GM12878 (cell line): ENCODE results near the gene GPSM3. TPM values are rescaled to one million over a fixed set of nuclear protein-coding genes. Genes with fewer than 3 reads are reported as not detected.

Experiments used
- ATAC-seq: fragments of 200-7000 bp; cut with Tn5 transposase; 3 replicates; pipeline ENCODE4 v1.9.1; 2020; ENCODE audit warnings: mild to moderate bottlenecking, moderate library complexity
- BruUV-seq: library from RNA; stranded (reverse); fragments of 400-500 nt; replicated peaks from 2 replicates; lab custom pipeline; 2021; lab: Mats Ljungman, UMichigan
- CTCF ChIA-PET: fragments of 300-600 bp; sonication (Branson Sonifier 250); formaldehyde crosslinking; extraction: SDS; loops from one replicate; lab custom pipeline; 2021; ENCODE audit warnings: inconsistent platforms; lab: Yijun Ruan, JAX
- POLR2A ChIA-PET: fragments of 350-600 bp; formaldehyde crosslinking; extraction: SDS; loops from one replicate; lab custom pipeline; 2021; ENCODE audit warnings: inconsistent platforms; lab: Charles Lee
- RAD21 ChIA-PET: fragments of 300-600 bp; sonication (Branson Sonifier 250); formaldehyde crosslinking; loops from one replicate; lab custom pipeline; 2023; ENCODE audit warnings: antibody characterized with exemption; ENCODE audit not compliant: unreplicated experiment; lab: Charles Lee
- SMC1A ChIA-PET: fragments of 300-600 bp; sonication (Branson Sonifier 250); formaldehyde crosslinking; loops from one replicate; lab custom pipeline; 2023; ENCODE audit not compliant: unreplicated experiment, uncharacterized antibody; lab: Charles Lee
- DNase-seq: peaks from one replicate; pipeline ENCODE4 v3.0.0-alpha.2; 2011; ENCODE audit warnings: low read depth, low spot score
- FAIRE-seq: peaks from 3 replicates; lab custom pipeline; 2011; peaks lifted over from hg19 to GRCh38; lab: Jason Lieb, UNC
- H2AFZ ChIP-seq: 2 replicates; pipeline ENCODE4 v1.6.0; 2011; ENCODE audit warnings: low read depth, low read length, control low read depth; ENCODE audit not compliant: control insufficient read depth
- H3K27ac ChIP-seq: 2 replicates; pipeline ENCODE4 v1.5.1; 2011; ENCODE audit warnings: control low read depth; ENCODE audit not compliant: control insufficient read depth, insufficient read depth
- H3K27me3 ChIP-seq, 2 experiments: replicated peaks in 1 of 2; 2 replicates each; pipeline versions ENCODE4 v1.6.0 to v1.6.1; 2011; ENCODE audit warnings: low read length in 1 of 2; ENCODE audit not compliant: control insufficient read depth in 2 of 2, insufficient read depth in 2 of 2
- H3K36me3 ChIP-seq, 2 experiments: 2 replicates each; pipeline ENCODE4 v1.5.1; 2011; ENCODE audit warnings: low read length in 1 of 2; ENCODE audit not compliant: control insufficient read depth in 2 of 2, insufficient read depth in 2 of 2
- H3K4me1 ChIP-seq: 2 replicates; pipeline ENCODE4 v1.6.1; 2011; ENCODE audit warnings: mild to moderate bottlenecking, low read length, moderate library complexity, mixed read lengths; ENCODE audit not compliant: control insufficient read depth, insufficient read depth
- H3K4me2 ChIP-seq: 2 replicates; pipeline ENCODE4 v1.6.0; 2011; ENCODE audit warnings: control low read depth; ENCODE audit not compliant: control insufficient read depth, insufficient read depth
- H3K4me3 ChIP-seq: fragments of 200-600 bp; sonication (generic); 2 replicates; pipeline ENCODE4 v1.5.1; 2016
- H3K79me2 ChIP-seq: 2 replicates; pipeline ENCODE4 v1.6.0; 2011; ENCODE audit warnings: low read length; ENCODE audit not compliant: control insufficient read depth, insufficient read depth
- H3K9ac ChIP-seq: 2 replicates; pipeline ENCODE4 v1.8.0; 2011; ENCODE audit warnings: low read length, control low read depth, mixed read lengths; ENCODE audit not compliant: control insufficient read depth, insufficient read depth
- H3K9me3 ChIP-seq: replicated peaks from 3 replicates; pipeline ENCODE4 v1.5.1; 2011; ENCODE audit warnings: mild to moderate bottlenecking, low read length; ENCODE audit not compliant: control insufficient read depth, insufficient read depth
- H4K20me1 ChIP-seq: 2 replicates; pipeline ENCODE4 v1.6.0; 2011; ENCODE audit not compliant: control insufficient read depth, insufficient read depth
- ATF2 ChIP-seq: IDR thresholded peaks from 2 replicates; pipeline ENCODE4 v1.6.1; 2012; ENCODE audit warnings: low read length, inconsistent platforms
- CBX5 ChIP-seq: sonication (generic); IDR thresholded peaks from 2 replicates; pipeline ENCODE4 v1.6.1; 2016; ENCODE audit warnings: low read depth, moderate library complexity, mild to moderate bottlenecking, inconsistent platforms
- CREB1 ChIP-seq: IDR thresholded peaks from 2 replicates; pipeline ENCODE4 v1.6.1; 2012; ENCODE audit warnings: low read depth, mild to moderate bottlenecking, inconsistent platforms
- EGR1 ChIP-seq, 2 experiments: IDR thresholded peaks; 1 replicate in 1 of 2; 2 replicates in 1 of 2; pipeline ENCODE4 v1.6.1; 2011 to 2012; ENCODE audit warnings: low read depth in 2 of 2, low read length in 2 of 2, borderline replicate concordance in 1 of 2, mild to moderate bottlenecking in 1 of 2, moderate library complexity in 1 of 2
- IRF4 ChIP-seq: IDR thresholded peaks from 2 replicates; pipeline ENCODE4 v1.6.1; 2011; ENCODE audit warnings: low read depth, low read length
- NR2F1 ChIP-seq: fragments of 450-650 bp; conservative IDR thresholded peaks from 2 replicates; pipeline ENCODE4 v1.6.1; 2017; ENCODE audit warnings: mild to moderate bottlenecking
- PBX3 ChIP-seq: IDR thresholded peaks from 2 replicates; pipeline ENCODE4 v1.6.1; 2011; ENCODE audit warnings: mild to moderate bottlenecking, low read depth, low read length, moderate library complexity; ENCODE audit not compliant: insufficient replicate concordance
- PML ChIP-seq: IDR thresholded peaks from 2 replicates; pipeline ENCODE4 v1.6.1; 2012; ENCODE audit warnings: low read length, inconsistent platforms
- POLR2A ChIP-seq: IDR thresholded peaks from 2 replicates; pipeline ENCODE4 v1.6.1; 2011; ENCODE audit warnings: low read depth, mild to moderate bottlenecking, low read length
- POLR2AphosphoS5 ChIP-seq: IDR thresholded peaks from 2 replicates; pipeline ENCODE4 v1.6.1; 2011; ENCODE audit warnings: mild to moderate bottlenecking, low read length, inconsistent platforms
- RUNX3 ChIP-seq: IDR thresholded peaks from 2 replicates; pipeline ENCODE4 v1.6.1; 2012; ENCODE audit warnings: low read length, inconsistent platforms
- SMAD1 ChIP-seq: fragments of 450-650 bp; IDR thresholded peaks from 2 replicates; pipeline ENCODE4 v1.6.1; 2018; ENCODE audit warnings: mild to moderate bottlenecking, low read depth; ENCODE audit not compliant: partially characterized antibody
- SMARCA5 ChIP-seq: fragments of 450-650 bp; IDR thresholded peaks from 2 replicates; pipeline ENCODE4 v1.6.1; 2017; ENCODE audit warnings: mild to moderate bottlenecking
- YBX1 ChIP-seq: fragments of 450-650 bp; IDR thresholded peaks from 2 replicates; pipeline ENCODE4 v1.6.1; 2016; ENCODE audit warnings: antibody characterized with exemption
- ZSCAN29 ChIP-seq: fragments of 450-650 bp; IDR thresholded peaks from 2 replicates; pipeline ENCODE4 v1.6.1; 2017; ENCODE audit warnings: mild to moderate bottlenecking, moderate library complexity
- WGBS: methylation state at CpG from one replicate; pipeline ENCODE4 v1.1.6; 2016; ENCODE audit warnings: low lambda C conversion rate; ENCODE audit not compliant: insufficient replicate concordance, insufficient coverage; ENCODE audit errors: missing lambda C conversion rate; 5-methylcytosine and 5-hydroxymethylcytosine counted together
- in situ Hi-C: fragments of 300-500 bp; cut with MboI; formaldehyde crosslinking; loops from 9 replicates; pipeline ENCODE4 v1.14.3; 2018; ENCODE audit warnings: mixed read lengths
- intact Hi-C: fragments of 100-400 bp; cut with micrococcal nuclease; formaldehyde crosslinking; loops from one replicate; pipeline ENCODE4 v1.14.2; 2022; ENCODE audit not compliant: unreplicated experiment
- polyA plus RNA-seq, 11 experiments: library from polyadenylated mRNA; depleted of rRNA in 4 of 11; unstranded in 6 of 11; stranded (reverse) in 5 of 11; fragments of >200 nt; fragmentation: Nextera tagmentation in 4 of 11; fragmentation: Illumina TruSeq in 1 of 11; extraction: Ambion mirVana in 4 of 11; extraction: Trizol in 1 of 11; gene quantifications; 1 replicate in 1 of 11; 2 replicates in 10 of 11; pipeline versions ENCODE4 v1.2.1 to v1.2.3, GENCODE V29; 2011 to 2016; ENCODE audit warnings: inconsistent platforms in 2 of 11, missing spikeins in 2 of 11, low read depth in 1 of 11
- total RNA-seq, 4 experiments: library from RNA; depleted of rRNA in 3 of 4; stranded (reverse); fragments of >200 nt in 3 of 4; fragmentation: Illumina TruSeq in 1 of 4; extraction: Trizol in 1 of 4; gene quantifications; 2 replicates each; pipeline versions ENCODE4 v1.2.1 to v1.2.3, GENCODE V29; 2013 to 2021
- TF ChIP-seq, protein P1 (sequence below): fragments of 450-650 bp; IDR thresholded peaks from 2 replicates; pipeline ENCODE4 v1.6.1; 2017; ENCODE audit warnings: mild to moderate bottlenecking, low read depth, inconsistent platforms; ENCODE audit not compliant: poor library complexity, severe bottlenecking
- TF ChIP-seq, protein P2 (sequence below): fragments of 450-650 bp; IDR thresholded peaks from 2 replicates; pipeline ENCODE4 v1.6.1; 2014; ENCODE audit warnings: mild to moderate bottlenecking
- TF ChIP-seq, protein P3 (sequence below): fragments of 450-650 bp; IDR thresholded peaks from 2 replicates; pipeline ENCODE4 v1.6.1; 2017; ENCODE audit warnings: low read depth, mild to moderate bottlenecking, moderate library complexity

GPSM3 gene
- total and polyA plus RNA-seq, 10 of the 15 experiments (the other 5 are each of a cell fraction or from before 2014, with no cell fraction given), result 22.0 to 137 (median 113) TPM

DNA sequence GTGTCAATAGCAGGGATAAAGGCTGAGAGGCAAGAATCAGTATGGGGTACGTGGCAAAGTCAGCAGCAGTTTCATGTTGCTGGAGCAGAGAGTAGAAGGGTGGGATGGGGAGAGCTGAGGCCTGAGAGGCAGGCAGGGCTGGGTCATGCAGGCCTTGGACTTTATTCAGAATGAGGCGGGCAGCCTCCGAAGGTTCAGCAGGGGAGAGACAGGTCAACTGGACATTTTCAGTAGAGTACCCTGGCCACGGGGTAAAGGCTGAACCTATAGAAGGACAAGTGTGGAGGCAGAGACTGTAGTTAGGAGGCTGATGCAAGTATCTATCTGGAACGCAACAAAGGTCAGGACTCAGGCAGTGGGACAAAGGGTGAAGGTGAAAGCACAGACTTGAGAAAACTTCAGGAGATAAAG, 17.8 kb upstream of the GPSM3 start:
- 47% methylated on average over 5 of the region's 5 CpGs for WGBS
- Histone ChIP-seq H3K27ac (no peak overlapping the region), H3K36me3 (no peaks in the 10 kb centered on the region), H3K27me3 (no peaks in the 10 kb centered on the region; a peak in 2 of 4 replicates), H3K9me3 (no peaks in the 10 kb centered on the region), H3K79me2 (no peaks in the 10 kb centered on the region), H4K20me1 (no peaks in the 10 kb centered on the region), H3K4me1 (no peaks in the 10 kb centered on the region), H3K9ac (no peak overlapping the region), H3K4me3 (no peak overlapping the region), H3K4me2 (no peak overlapping the region), H2AFZ (no peak overlapping the region)
- SMC1A ChIA-PET, result no interaction called here
- CTCF ChIA-PET, result interaction anchor here (1.2 kb wide), 1 partner anchor 587 kb away, joined by 4 read pairs; no protein-coding TSS in a partner anchor
- RAD21 ChIA-PET, result no interaction called here
- intact Hi-C loops, result no loop called here
- ATAC-seq (no peak), DNase-seq (no peak), FAIRE-seq (no peak)
- in situ Hi-C loops, result no loop called here
- BruUV-seq, result no TSS peak
- POLR2A ChIA-PET, result no interaction called here
- TF ChIP-seq POLR2A (no peak), CREB1 (no peak), EGR1 (IDR thresholded peaks at IDR 0.05; ENCODE audit: borderline replicate concordance in 1 of 2, low read depth in 2 of 2, low read length in 2 of 2) (no peak), PBX3 (no peak), SMAD1 (no peak), RUNX3 (no peak), PML (no peak), ZSCAN29 (no peak), NR2F1 (no peak), YBX1 (no peak), CBX5 (no peak), ATF2 (no peak), POLR2AphosphoS5 (no peak), IRF4 (no peak), SMARCA5 (no peak)
- TF ChIP-seq, protein P1, sequence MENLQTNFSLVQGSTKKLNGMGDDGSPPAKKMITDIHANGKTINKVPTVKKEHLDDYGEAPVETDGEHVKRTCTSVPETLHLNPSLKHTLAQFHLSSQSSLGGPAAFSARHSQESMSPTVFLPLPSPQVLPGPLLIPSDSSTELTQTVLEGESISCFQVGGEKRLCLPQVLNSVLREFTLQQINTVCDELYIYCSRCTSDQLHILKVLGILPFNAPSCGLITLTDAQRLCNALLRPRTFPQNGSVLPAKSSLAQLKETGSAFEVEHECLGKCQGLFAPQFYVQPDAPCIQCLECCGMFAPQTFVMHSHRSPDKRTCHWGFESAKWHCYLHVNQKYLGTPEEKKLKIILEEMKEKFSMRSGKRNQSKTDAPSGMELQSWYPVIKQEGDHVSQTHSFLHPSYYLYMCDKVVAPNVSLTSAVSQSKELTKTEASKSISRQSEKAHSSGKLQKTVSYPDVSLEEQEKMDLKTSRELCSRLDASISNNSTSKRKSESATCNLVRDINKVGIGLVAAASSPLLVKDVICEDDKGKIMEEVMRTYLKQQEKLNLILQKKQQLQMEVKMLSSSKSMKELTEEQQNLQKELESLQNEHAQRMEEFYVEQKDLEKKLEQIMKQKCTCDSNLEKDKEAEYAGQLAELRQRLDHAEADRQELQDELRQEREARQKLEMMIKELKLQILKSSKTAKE, result no peak
- TF ChIP-seq, protein P2, sequence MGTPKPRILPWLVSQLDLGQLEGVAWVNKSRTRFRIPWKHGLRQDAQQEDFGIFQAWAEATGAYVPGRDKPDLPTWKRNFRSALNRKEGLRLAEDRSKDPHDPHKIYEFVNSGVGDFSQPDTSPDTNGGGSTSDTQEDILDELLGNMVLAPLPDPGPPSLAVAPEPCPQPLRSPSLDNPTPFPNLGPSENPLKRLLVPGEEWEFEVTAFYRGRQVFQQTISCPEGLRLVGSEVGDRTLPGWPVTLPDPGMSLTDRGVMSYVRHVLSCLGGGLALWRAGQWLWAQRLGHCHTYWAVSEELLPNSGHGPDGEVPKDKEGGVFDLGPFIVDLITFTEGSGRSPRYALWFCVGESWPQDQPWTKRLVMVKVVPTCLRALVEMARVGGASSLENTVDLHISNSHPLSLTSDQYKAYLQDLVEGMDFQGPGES, result no peak
- TF ChIP-seq, protein P3, sequence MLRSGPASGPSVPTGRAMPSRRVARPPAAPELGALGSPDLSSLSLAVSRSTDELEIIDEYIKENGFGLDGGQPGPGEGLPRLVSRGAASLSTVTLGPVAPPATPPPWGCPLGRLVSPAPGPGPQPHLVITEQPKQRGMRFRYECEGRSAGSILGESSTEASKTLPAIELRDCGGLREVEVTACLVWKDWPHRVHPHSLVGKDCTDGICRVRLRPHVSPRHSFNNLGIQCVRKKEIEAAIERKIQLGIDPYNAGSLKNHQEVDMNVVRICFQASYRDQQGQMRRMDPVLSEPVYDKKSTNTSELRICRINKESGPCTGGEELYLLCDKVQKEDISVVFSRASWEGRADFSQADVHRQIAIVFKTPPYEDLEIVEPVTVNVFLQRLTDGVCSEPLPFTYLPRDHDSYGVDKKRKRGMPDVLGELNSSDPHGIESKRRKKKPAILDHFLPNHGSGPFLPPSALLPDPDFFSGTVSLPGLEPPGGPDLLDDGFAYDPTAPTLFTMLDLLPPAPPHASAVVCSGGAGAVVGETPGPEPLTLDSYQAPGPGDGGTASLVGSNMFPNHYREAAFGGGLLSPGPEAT, result no peak
